SK-N-SH treated with all-trans-retinoic acid at 6 μM for 48 hours (cell line): ENCODE data around the gene PGF.

ENCODE experiments used
- ATAC-seq: fragments of 200-7000 bp; cut with Tn5 transposase; 3 replicates; pipeline ENCODE4 v1.9.1; 2020; ENCODE audit warnings: mild to moderate bottlenecking, moderate library complexity
- ARNTL ChIP-seq: fragments of 450-650 bp; formaldehyde crosslinking; IDR thresholded peaks from 2 replicates; pipeline ENCODE4 v1.5.0; 2020; ENCODE audit warnings: low read depth, mild to moderate bottlenecking, moderate library complexity, borderline replicate concordance
- BACH2 ChIP-seq: fragments of 250-450 bp; sonication (Bioruptor Pico); IDR thresholded peaks from 2 replicates; pipeline ENCODE4 v1.9.0; 2021; ENCODE audit warnings: mild to moderate bottlenecking, borderline replicate concordance
- CSDC2 ChIP-seq: fragments of 250-450 bp; sonication (Bioruptor Pico); IDR thresholded peaks from 2 replicates; pipeline ENCODE4 v1.5.0; 2020; ENCODE audit warnings: mild to moderate bottlenecking, moderate library complexity
- ESRRG ChIP-seq: fragments of 250-450 bp; sonication (Bioruptor Pico); IDR thresholded peaks from 2 replicates; pipeline ENCODE4 v1.6.1; 2021; ENCODE audit warnings: mild to moderate bottlenecking
- GLIS3 ChIP-seq: fragments of 250-450 bp; sonication (Bioruptor Pico); IDR thresholded peaks from 2 replicates; pipeline ENCODE4 v1.5.0; 2020; ENCODE audit warnings: mild to moderate bottlenecking, moderate library complexity
- OSR1 ChIP-seq: fragments of 250-450 bp; sonication (Bioruptor Pico); IDR thresholded peaks from 2 replicates; pipeline ENCODE4 v1.8.0; 2022; ENCODE audit warnings: moderate library complexity, mild to moderate bottlenecking, inconsistent platforms
- PPARA ChIP-seq: fragments of 250-450 bp; sonication (Bioruptor Pico); IDR thresholded peaks from 2 replicates; pipeline ENCODE4 v1.5.0; 2020; ENCODE audit warnings: mild to moderate bottlenecking, borderline replicate concordance
- RARB ChIP-seq: fragments of 250-450 bp; sonication (Bioruptor Pico); IDR thresholded peaks from 2 replicates; pipeline ENCODE4 v1.8.0; 2021; ENCODE audit warnings: mild to moderate bottlenecking, moderate library complexity
- SNAI2 ChIP-seq: fragments of 250-450 bp; sonication (Bioruptor Pico); IDR thresholded peaks from 2 replicates; pipeline ENCODE4 v1.5.0; 2020; ENCODE audit warnings: mild to moderate bottlenecking, moderate library complexity
- TOX ChIP-seq: fragments of 250-450 bp; sonication (Bioruptor Pico); IDR thresholded peaks from 2 replicates; pipeline ENCODE4 v1.8.0; 2021; ENCODE audit warnings: mild to moderate bottlenecking, moderate library complexity, borderline replicate concordance
- ZC3H10 ChIP-seq: fragments of 250-450 bp; sonication (Bioruptor Pico); IDR thresholded peaks from 2 replicates; pipeline ENCODE4 v1.5.1; 2021; ENCODE audit warnings: mild to moderate bottlenecking, moderate library complexity
- ZFP3 ChIP-seq: fragments of 250-450 bp; sonication (Bioruptor Pico); IDR thresholded peaks from 2 replicates; pipeline ENCODE4 v1.5.0; 2020; ENCODE audit warnings: mild to moderate bottlenecking, moderate library complexity
- ZFP30 ChIP-seq: fragments of 450-650 bp; formaldehyde crosslinking; IDR thresholded peaks from 2 replicates; pipeline ENCODE4 v1.5.0; 2022; ENCODE audit warnings: mild to moderate bottlenecking, moderate library complexity
- ZNF565 ChIP-seq: fragments of 450-650 bp; formaldehyde crosslinking; conservative IDR thresholded peaks from 2 replicates; pipeline ENCODE4 v1.5.0; 2020; ENCODE audit warnings: low read depth, mild to moderate bottlenecking, moderate library complexity
- ZNF70 ChIP-seq: fragments of 450-650 bp; formaldehyde crosslinking; IDR thresholded peaks from 2 replicates; pipeline ENCODE4 v1.5.0; 2020; ENCODE audit warnings: mild to moderate bottlenecking, moderate library complexity
- ZNF8 ChIP-seq: fragments of 450-650 bp; formaldehyde crosslinking; IDR thresholded peaks from 2 replicates; pipeline ENCODE4 v1.5.0; 2020; ENCODE audit warnings: mild to moderate bottlenecking, moderate library complexity
- TF ChIP-seq, protein P1 (sequence below): fragments of 250-450 bp; sonication (Bioruptor Pico); IDR thresholded peaks from 2 replicates; pipeline ENCODE4 v1.5.1; 2021; ENCODE audit warnings: mild to moderate bottlenecking, moderate library complexity
- TF ChIP-seq, protein P2 (sequence below): fragments of 250-450 bp; sonication (Bioruptor Pico); IDR thresholded peaks from 2 replicates; pipeline ENCODE4 v1.8.0; 2020; ENCODE audit warnings: mild to moderate bottlenecking, moderate library complexity, borderline replicate concordance
- TF ChIP-seq, protein P3 (sequence below): fragments of 250-450 bp; sonication (Bioruptor Pico); IDR thresholded peaks from 2 replicates; pipeline ENCODE4 v1.8.0; 2021; ENCODE audit warnings: low read depth, mild to moderate bottlenecking, moderate library complexity, borderline replicate concordance
- TF ChIP-seq, protein P4 (sequence below): fragments of 250-450 bp; sonication (Bioruptor Pico); IDR thresholded peaks from 2 replicates; pipeline ENCODE4 v1.5.1; 2020; ENCODE audit warnings: low read depth, mild to moderate bottlenecking, moderate library complexity
- TF ChIP-seq, protein P5 (sequence below): fragments of 250-450 bp; sonication (Bioruptor Pico); IDR thresholded peaks from 2 replicates; pipeline ENCODE4 v1.5.0; 2020; ENCODE audit warnings: mild to moderate bottlenecking, moderate library complexity

PGF gene

DNA sequence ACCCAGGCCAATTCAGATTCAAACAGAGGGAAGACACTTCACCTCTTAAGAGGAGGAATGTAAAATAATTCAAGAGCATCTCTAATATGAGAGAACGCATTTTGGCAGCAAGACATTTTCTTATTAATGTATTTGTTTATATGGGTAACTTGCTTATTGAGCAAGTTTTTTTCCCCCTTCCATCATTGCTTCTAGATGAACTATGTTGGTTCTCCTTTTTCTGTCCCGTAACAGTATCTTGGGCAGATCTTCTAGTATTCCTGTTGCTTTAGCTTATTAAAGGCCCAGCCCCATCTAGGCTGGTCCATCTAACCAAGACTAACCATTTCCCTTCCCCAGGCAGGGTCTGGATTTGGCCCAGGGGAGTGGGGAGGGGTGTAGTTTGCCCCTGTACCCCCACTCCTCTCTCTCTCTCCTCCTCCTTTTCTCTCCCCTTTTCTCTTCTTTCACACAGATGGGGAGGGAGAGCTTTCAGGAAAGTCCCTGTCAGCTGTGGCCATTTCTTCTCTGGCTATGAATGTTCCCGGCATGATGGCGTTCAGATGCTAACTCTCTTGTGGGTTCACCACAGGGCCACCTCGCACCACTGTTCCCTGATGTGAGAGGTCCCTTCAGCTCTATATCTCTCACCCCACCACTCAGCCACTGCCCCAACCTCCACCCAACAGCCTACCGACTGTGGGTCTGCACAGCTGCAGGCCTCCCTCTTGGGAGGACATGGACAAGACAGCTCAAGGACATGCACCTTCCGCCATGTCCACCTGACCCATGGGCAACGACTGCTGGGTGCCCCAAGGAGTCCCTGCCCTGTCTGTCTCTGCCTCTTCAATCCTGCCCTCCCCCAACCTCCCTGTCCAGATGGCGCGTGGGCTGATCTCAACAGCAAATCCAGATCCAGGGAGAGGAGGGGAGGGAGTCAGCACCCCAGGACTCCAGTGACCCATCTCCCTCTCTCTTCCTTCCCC is 16.6 kb downstream of the PGF start (continued):
- TF ChIP-seq TOX (CRISPR knock-in tag): no peak
- no peak for TF ChIP-seq ZNF70 (CRISPR knock-in tag)
- no peak for TF ChIP-seq ZFP30
- TF ChIP-seq ZC3H10 (CRISPR knock-in tag): no peak
- TF ChIP-seq, protein P1, sequence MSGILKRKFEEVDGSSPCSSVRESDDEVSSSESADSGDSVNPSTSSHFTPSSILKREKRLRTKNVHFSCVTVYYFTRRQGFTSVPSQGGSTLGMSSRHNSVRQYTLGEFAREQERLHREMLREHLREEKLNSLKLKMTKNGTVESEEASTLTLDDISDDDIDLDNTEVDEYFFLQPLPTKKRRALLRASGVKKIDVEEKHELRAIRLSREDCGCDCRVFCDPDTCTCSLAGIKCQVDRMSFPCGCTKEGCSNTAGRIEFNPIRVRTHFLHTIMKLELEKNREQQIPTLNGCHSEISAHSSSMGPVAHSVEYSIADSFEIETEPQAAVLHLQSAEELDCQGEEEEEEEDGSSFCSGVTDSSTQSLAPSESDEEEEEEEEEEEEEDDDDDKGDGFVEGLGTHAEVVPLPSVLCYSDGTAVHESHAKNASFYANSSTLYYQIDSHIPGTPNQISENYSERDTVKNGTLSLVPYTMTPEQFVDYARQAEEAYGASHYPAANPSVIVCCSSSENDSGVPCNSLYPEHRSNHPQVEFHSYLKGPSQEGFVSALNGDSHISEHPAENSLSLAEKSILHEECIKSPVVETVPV (CRISPR knock-in tag): no peak
- TF ChIP-seq ARNTL (CRISPR knock-in tag): no peak
- no peak for TF ChIP-seq ESRRG

DNA sequence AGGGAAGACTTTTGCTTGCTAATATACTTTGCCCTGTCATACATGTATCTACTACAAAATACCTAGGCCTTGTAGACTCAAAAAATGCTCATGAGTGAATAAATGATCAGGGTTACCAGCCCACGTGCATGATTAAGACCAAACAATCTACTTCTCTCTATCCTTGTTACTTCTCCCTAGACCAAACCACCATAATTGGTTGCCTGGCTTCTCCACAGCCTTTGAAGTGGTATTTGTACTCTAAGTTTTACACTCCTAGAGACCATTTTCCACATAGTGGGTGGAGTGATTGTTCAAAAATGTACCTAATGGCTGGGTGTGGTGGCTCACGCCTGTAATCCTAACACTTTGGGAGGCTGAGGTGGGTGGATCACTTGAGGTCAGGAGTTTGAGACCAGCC is 18.2 kb downstream of the PGF start:
- TF ChIP-seq, protein P2, sequence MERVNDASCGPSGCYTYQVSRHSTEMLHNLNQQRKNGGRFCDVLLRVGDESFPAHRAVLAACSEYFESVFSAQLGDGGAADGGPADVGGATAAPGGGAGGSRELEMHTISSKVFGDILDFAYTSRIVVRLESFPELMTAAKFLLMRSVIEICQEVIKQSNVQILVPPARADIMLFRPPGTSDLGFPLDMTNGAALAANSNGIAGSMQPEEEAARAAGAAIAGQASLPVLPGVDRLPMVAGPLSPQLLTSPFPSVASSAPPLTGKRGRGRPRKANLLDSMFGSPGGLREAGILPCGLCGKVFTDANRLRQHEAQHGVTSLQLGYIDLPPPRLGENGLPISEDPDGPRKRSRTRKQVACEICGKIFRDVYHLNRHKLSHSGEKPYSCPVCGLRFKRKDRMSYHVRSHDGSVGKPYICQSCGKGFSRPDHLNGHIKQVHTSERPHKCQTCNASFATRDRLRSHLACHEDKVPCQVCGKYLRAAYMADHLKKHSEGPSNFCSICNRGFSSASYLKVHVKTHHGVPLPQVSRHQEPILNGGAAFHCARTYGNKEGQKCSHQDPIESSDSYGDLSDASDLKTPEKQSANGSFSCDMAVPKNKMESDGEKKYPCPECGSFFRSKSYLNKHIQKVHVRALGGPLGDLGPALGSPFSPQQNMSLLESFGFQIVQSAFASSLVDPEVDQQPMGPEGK (CRISPR knock-in tag): no peak
- TF ChIP-seq ZNF8 (CRISPR knock-in tag): no peak
- no peak for TF ChIP-seq OSR1 (CRISPR knock-in tag)
- TF ChIP-seq RARB (CRISPR knock-in tag): no peak
- TF ChIP-seq, protein P3, sequence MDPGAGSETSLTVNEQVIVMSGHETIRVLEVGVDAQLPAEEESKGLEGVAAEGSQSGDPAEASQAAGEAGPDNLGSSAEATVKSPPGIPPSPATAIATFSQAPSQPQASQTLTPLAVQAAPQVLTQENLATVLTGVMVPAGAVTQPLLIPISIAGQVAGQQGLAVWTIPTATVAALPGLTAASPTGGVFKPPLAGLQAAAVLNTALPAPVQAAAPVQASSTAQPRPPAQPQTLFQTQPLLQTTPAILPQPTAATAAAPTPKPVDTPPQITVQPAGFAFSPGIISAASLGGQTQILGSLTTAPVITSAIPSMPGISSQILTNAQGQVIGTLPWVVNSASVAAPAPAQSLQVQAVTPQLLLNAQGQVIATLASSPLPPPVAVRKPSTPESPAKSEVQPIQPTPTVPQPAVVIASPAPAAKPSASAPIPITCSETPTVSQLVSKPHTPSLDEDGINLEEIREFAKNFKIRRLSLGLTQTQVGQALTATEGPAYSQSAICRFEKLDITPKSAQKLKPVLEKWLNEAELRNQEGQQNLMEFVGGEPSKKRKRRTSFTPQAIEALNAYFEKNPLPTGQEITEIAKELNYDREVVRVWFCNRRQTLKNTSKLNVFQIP (CRISPR knock-in tag): no peak
- TF ChIP-seq ZNF565: no peak
- TF ChIP-seq ZC3H10 (CRISPR knock-in tag): no peak
- TF ChIP-seq, protein P1 (CRISPR knock-in tag): no peak
- TF ChIP-seq ARNTL (CRISPR knock-in tag): no peak
- TF ChIP-seq BACH2 (CRISPR knock-in tag): no peak
- TF ChIP-seq GLIS3 (CRISPR knock-in tag): no peak
- no peak for TF ChIP-seq SNAI2 (CRISPR knock-in tag)
- TF ChIP-seq, protein P4, sequence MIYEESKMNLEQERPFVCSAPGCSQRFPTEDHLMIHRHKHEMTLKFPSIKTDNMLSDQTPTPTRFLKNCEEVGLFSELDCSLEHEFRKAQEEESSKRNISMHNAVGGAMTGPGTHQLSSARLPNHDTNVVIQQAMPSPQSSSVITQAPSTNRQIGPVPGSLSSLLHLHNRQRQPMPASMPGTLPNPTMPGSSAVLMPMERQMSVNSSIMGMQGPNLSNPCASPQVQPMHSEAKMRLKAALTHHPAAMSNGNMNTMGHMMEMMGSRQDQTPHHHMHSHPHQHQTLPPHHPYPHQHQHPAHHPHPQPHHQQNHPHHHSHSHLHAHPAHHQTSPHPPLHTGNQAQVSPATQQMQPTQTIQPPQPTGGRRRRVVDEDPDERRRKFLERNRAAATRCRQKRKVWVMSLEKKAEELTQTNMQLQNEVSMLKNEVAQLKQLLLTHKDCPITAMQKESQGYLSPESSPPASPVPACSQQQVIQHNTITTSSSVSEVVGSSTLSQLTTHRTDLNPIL (CRISPR knock-in tag): no peak
- no peak for TF ChIP-seq ZFP30
- TF ChIP-seq, protein P5, sequence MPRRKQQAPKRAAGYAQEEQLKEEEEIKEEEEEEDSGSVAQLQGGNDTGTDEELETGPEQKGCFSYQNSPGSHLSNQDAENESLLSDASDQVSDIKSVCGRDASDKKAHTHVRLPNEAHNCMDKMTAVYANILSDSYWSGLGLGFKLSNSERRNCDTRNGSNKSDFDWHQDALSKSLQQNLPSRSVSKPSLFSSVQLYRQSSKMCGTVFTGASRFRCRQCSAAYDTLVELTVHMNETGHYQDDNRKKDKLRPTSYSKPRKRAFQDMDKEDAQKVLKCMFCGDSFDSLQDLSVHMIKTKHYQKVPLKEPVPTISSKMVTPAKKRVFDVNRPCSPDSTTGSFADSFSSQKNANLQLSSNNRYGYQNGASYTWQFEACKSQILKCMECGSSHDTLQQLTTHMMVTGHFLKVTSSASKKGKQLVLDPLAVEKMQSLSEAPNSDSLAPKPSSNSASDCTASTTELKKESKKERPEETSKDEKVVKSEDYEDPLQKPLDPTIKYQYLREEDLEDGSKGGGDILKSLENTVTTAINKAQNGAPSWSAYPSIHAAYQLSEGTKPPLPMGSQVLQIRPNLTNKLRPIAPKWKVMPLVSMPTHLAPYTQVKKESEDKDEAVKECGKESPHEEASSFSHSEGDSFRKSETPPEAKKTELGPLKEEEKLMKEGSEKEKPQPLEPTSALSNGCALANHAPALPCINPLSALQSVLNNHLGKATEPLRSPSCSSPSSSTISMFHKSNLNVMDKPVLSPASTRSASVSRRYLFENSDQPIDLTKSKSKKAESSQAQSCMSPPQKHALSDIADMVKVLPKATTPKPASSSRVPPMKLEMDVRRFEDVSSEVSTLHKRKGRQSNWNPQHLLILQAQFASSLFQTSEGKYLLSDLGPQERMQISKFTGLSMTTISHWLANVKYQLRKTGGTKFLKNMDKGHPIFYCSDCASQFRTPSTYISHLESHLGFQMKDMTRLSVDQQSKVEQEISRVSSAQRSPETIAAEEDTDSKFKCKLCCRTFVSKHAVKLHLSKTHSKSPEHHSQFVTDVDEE: no peak
- TF ChIP-seq PPARA (CRISPR knock-in tag): no peak
- no peak for TF ChIP-seq ZFP3 (CRISPR knock-in tag)
- TF ChIP-seq ZNF70 (CRISPR knock-in tag): no peak
- TF ChIP-seq CSDC2 (CRISPR knock-in tag): no peak
- no peak for ATAC-seq
